H9 (cell line): Measurements from ENCODE around the gene PARG. TPM values are rescaled to one million over a fixed set of nuclear protein-coding genes. Genes with fewer than 3 reads are reported as not detected.

Experiments used
- DNase-seq: peaks from one replicate; pipeline ENCODE4 v3.0.0-alpha.2; 2017
- H2AFZ ChIP-seq: one replicate; pipeline ENCODE4 v1.6.1; 2013; ENCODE audit warnings: mild to moderate bottlenecking, low read length, control low read depth, moderate library complexity
- H2AK5ac ChIP-seq: 2 replicates; pipeline ENCODE4 v1.6.1; 2013; ENCODE audit warnings: low read length, control low read depth, mixed read lengths; ENCODE audit not compliant: insufficient read length
- H2BK120ac ChIP-seq: one replicate; pipeline ENCODE4 v1.6.1; 2013; ENCODE audit warnings: low read depth, mild to moderate bottlenecking, low read length, control low read depth, inconsistent platforms; ENCODE audit not compliant: poor library complexity, severe bottlenecking
- H2BK12ac ChIP-seq: 2 replicates; pipeline ENCODE4 v1.6.1; 2013; ENCODE audit warnings: low read length, control low read depth, mixed read lengths, low read depth; ENCODE audit not compliant: insufficient read length
- H2BK15ac ChIP-seq: 2 replicates; pipeline ENCODE4 v1.6.1; 2013; ENCODE audit warnings: low read depth, low read length, control low read depth
- H2BK20ac ChIP-seq: one replicate; pipeline ENCODE4 v1.6.1; 2013; ENCODE audit warnings: low read depth, mild to moderate bottlenecking, low read length, control low read depth, inconsistent platforms; ENCODE audit not compliant: poor library complexity, severe bottlenecking
- H2BK5ac ChIP-seq: 2 replicates; pipeline ENCODE4 v1.6.1; 2013; ENCODE audit warnings: low read length, control low read depth, mixed read lengths; ENCODE audit not compliant: insufficient read length
- H3K14ac ChIP-seq: 2 replicates; pipeline ENCODE4 v1.6.1; 2013; ENCODE audit warnings: low read length, control low read depth; ENCODE audit not compliant: insufficient read depth
- H3K18ac ChIP-seq: 2 replicates; pipeline ENCODE4 v1.6.1; 2013; ENCODE audit warnings: low read depth, mild to moderate bottlenecking, mixed read lengths, low read length, control low read depth; ENCODE audit not compliant: insufficient read length
- H3K23ac ChIP-seq: 2 replicates; pipeline ENCODE4 v1.6.1; 2013; ENCODE audit warnings: low read length, control low read depth, mixed read lengths, low read depth; ENCODE audit not compliant: insufficient read length
- H3K23me2 ChIP-seq: 2 replicates; pipeline ENCODE4 v1.6.1; 2013; ENCODE audit warnings: low read depth, mild to moderate bottlenecking, mixed read lengths, low read length, control low read depth; ENCODE audit not compliant: insufficient read length, poor library complexity, severe bottlenecking
- H3K27ac ChIP-seq: 2 replicates; pipeline ENCODE4 v1.5.1; 2013; ENCODE audit warnings: low read length, control low read depth, mixed read lengths, low read depth; ENCODE audit not compliant: insufficient read length
- H3K27me3 ChIP-seq: 2 replicates; pipeline ENCODE4 v1.6.1; 2013; ENCODE audit warnings: low read length, control low read depth, inconsistent platforms; ENCODE audit not compliant: insufficient read depth
- H3K4ac ChIP-seq: 2 replicates; pipeline ENCODE4 v1.6.1; 2013; ENCODE audit warnings: low read depth, mild to moderate bottlenecking, control low read depth, inconsistent platforms, low read length, moderate library complexity
- H3K4me1 ChIP-seq: 2 replicates; pipeline ENCODE4 v1.6.1; 2013; ENCODE audit warnings: low read length, control low read depth, inconsistent platforms; ENCODE audit not compliant: insufficient read depth
- H3K4me2 ChIP-seq: 2 replicates; pipeline ENCODE4 v1.6.1; 2013; ENCODE audit warnings: low read length, control low read depth, mixed read lengths; ENCODE audit not compliant: insufficient read length, insufficient read depth
- H3K56ac ChIP-seq: 2 replicates; pipeline ENCODE4 v1.6.1; 2013; ENCODE audit warnings: low read depth, mild to moderate bottlenecking, mixed read lengths, low read length, control low read depth; ENCODE audit not compliant: insufficient read length
- H3K79me1 ChIP-seq: 2 replicates; pipeline ENCODE4 v1.6.1; 2013; ENCODE audit warnings: low read depth, mild to moderate bottlenecking, moderate library complexity, low read length, control low read depth, inconsistent platforms; ENCODE audit not compliant: insufficient read depth, poor library complexity, severe bottlenecking
- H3K79me2 ChIP-seq: 2 replicates; pipeline ENCODE4 v1.6.1; 2013; ENCODE audit warnings: low read length, control low read depth, inconsistent platforms; ENCODE audit not compliant: insufficient read depth
- H3K9ac ChIP-seq: 2 replicates; pipeline ENCODE4 v1.6.1; 2013; ENCODE audit warnings: low read length, control low read depth, mixed read lengths; ENCODE audit not compliant: insufficient read length; ENCODE audit errors: extremely low read depth
- H3K9me3 ChIP-seq: one replicate; pipeline ENCODE4 v1.6.1; 2013; ENCODE audit warnings: low read depth, low read length, inconsistent platforms; ENCODE audit not compliant: control insufficient read depth
- H3T11ph ChIP-seq: one replicate; pipeline ENCODE4 v1.6.1; 2013; ENCODE audit warnings: mild to moderate bottlenecking, low read length, control low read depth, inconsistent platforms
- H4K20me1 ChIP-seq: one replicate; pipeline ENCODE4 v1.6.1; 2013; ENCODE audit not compliant: control insufficient read depth, insufficient read length, insufficient read depth
- H4K5ac ChIP-seq: 2 replicates; pipeline ENCODE4 v1.6.1; 2013; ENCODE audit warnings: low read depth, mild to moderate bottlenecking, mixed read lengths, low read length, control low read depth; ENCODE audit not compliant: insufficient read length
- H4K8ac ChIP-seq: replicated peaks from 2 replicates; pipeline ENCODE4 v1.6.1; 2013; ENCODE audit warnings: low read length, control low read depth, mixed read lengths, low read depth; ENCODE audit not compliant: insufficient read length
- H4K91ac ChIP-seq: 2 replicates; pipeline ENCODE4 v1.6.1; 2013; ENCODE audit warnings: low read depth, mild to moderate bottlenecking, moderate library complexity, mixed read lengths, low read length, control low read depth; ENCODE audit not compliant: insufficient read length
- H3K27ac Mint-ChIP-seq, 3 experiments: 2 replicates in 2 of 3; 3 replicates in 1 of 3; pipeline ENCODE4 v1.8.0; 2020 to 2021; ENCODE audit warnings: mixed read lengths in 3 of 3, mild to moderate bottlenecking in 1 of 3, moderate library complexity in 1 of 3
- H3K27me3 Mint-ChIP-seq: 2 replicates; pipeline ENCODE4 v1.8.0; 2021; ENCODE audit warnings: low read depth, mild to moderate bottlenecking, moderate library complexity, mixed read lengths
- H3K36me3 Mint-ChIP-seq, 3 experiments: 2 replicates in 2 of 3; 3 replicates in 1 of 3; pipeline ENCODE4 v1.8.0; 2020 to 2021; ENCODE audit warnings: low read depth in 3 of 3, mixed read lengths in 3 of 3; ENCODE audit not compliant: insufficient read depth in 1 of 3
- H3K4me1 Mint-ChIP-seq, 2 experiments: 2 replicates each; pipeline ENCODE4 v1.8.0; 2020; ENCODE audit warnings: mixed read lengths in 2 of 2
- H3K4me3 Mint-ChIP-seq, 2 experiments: 2 replicates in 1 of 2; 3 replicates in 1 of 2; pipeline ENCODE4 v1.8.0; 2020 to 2021; ENCODE audit warnings: mild to moderate bottlenecking in 2 of 2, mixed read lengths in 2 of 2, moderate library complexity in 1 of 2
- H3K9me3 Mint-ChIP-seq, 2 experiments: 2 replicates in 1 of 2; 3 replicates in 1 of 2; pipeline ENCODE4 v1.8.0; 2020; ENCODE audit warnings: mild to moderate bottlenecking in 2 of 2, mixed read lengths in 2 of 2, moderate library complexity in 1 of 2
- WGBS: extraction: QIAGEN DNeasy Blood & Tissue Kit; methylation state at CpG from one replicate; pipeline ENCODE4 v1.1.7; 2013; ENCODE audit warnings: missing lambda C conversion rate, low lambda C conversion rate, mixed read lengths; ENCODE audit not compliant: insufficient read length; ENCODE audit errors: extremely low coverage; 5-methylcytosine and 5-hydroxymethylcytosine counted together
- total RNA-seq: library from RNA; stranded (reverse); gene quantifications from 2 replicates; pipeline ENCODE4 v1.2.1, GENCODE V29; 2021
- TF ChIP-seq, protein P1 (sequence below): fragments of 200-600 bp; sonication (generic); conservative IDR thresholded peaks from 3 replicates; pipeline ENCODE4 v1.8.0; 2021; ENCODE audit warnings: antibody characterized with exemption, mild to moderate bottlenecking

PARG gene
- total RNA-seq, 1 experiment from 2014 or later: 48.3 TPM

DNA sequence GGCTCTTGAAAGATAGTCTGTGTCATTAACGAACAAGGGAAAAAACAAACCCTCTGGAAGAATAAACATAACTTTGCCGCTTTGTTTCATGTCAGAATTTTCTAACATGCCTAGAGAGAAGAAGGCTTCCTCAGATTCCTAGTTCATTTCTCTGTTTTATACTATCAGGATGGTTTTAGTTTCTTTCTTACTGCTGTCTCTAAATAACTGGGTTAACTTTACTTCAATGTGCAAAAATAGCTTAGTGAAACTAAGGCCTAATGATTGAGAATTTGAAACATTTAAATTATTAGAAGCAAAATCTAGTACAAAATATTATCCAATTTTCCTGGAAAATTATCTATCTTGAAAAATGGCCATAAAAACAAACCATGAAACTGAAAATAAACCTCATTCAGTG is 107.6 kb downstream of the PARG start:
- Mint-ChIP-seq H3K36me3 (peaks cover 3 to 16% (median 9%) of the 10 kb centered on the region in 3 experiments; a peak in 6 of 7 replicates), H3K4me3 (no peak overlapping the region), H3K27ac (peak overlapping the region; percentile 6 to 47 (median 11); a peak in 3 of 7 replicates), H3K27me3 (no peaks in the 10 kb centered on the region), H3K4me1 (peaks cover 41 to 48% of the 10 kb centered on the region in 2 experiments), H3K9me3 (no peaks in the 10 kb centered on the region)
- no peak overlapping the region for H2AFZ ChIP-seq
- no peak overlapping the region for H3K4ac ChIP-seq
- no peak overlapping the region for H4K5ac ChIP-seq
- H4K8ac ChIP-seq: no peak overlapping the region
- no peak overlapping the region for H2BK20ac ChIP-seq
- no peak overlapping the region for H2BK15ac ChIP-seq
- H2BK5ac ChIP-seq: no peak overlapping the region
- no peak overlapping the region for H2AK5ac ChIP-seq
- no peak overlapping the region for H3K56ac ChIP-seq
- no peak overlapping the region for H3K4me2 ChIP-seq
- no peak for DNase-seq
- no peaks in the 10 kb centered on the region for H3K9me3 ChIP-seq
- TF ChIP-seq, protein P1, sequence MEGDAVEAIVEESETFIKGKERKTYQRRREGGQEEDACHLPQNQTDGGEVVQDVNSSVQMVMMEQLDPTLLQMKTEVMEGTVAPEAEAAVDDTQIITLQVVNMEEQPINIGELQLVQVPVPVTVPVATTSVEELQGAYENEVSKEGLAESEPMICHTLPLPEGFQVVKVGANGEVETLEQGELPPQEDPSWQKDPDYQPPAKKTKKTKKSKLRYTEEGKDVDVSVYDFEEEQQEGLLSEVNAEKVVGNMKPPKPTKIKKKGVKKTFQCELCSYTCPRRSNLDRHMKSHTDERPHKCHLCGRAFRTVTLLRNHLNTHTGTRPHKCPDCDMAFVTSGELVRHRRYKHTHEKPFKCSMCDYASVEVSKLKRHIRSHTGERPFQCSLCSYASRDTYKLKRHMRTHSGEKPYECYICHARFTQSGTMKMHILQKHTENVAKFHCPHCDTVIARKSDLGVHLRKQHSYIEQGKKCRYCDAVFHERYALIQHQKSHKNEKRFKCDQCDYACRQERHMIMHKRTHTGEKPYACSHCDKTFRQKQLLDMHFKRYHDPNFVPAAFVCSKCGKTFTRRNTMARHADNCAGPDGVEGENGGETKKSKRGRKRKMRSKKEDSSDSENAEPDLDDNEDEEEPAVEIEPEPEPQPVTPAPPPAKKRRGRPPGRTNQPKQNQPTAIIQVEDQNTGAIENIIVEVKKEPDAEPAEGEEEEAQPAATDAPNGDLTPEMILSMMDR: no peak
- no peak overlapping the region for H4K91ac ChIP-seq
- H3K14ac ChIP-seq: no peak overlapping the region
- no peaks in the 10 kb centered on the region for H3K79me1 ChIP-seq
- no peak overlapping the region for H3K27ac ChIP-seq
- H4K20me1 ChIP-seq: no peaks in the 10 kb centered on the region
- H3K27me3 ChIP-seq: no peaks in the 10 kb centered on the region
- no peak overlapping the region for H3K18ac ChIP-seq
- WGBS: no CpG with 5 or more reads among the region's 2 CpGs
- peaks cover 13% of the 10 kb centered on the region; the same call in 1 of the 2 replicates for H3K4me1 ChIP-seq
- no peaks in the 10 kb centered on the region for H3K79me2 ChIP-seq
- no peak overlapping the region for H3K23ac ChIP-seq
- no peaks in the 10 kb centered on the region for H3K23me2 ChIP-seq
- no peak overlapping the region for H2BK120ac ChIP-seq
- no peak overlapping the region for H3K9ac ChIP-seq
- no peak overlapping the region for H3T11ph ChIP-seq
- no peak overlapping the region for H2BK12ac ChIP-seq
